ENCODE data around the gene ATP13A5. TPM values are rescaled to one million over a fixed set of nuclear protein-coding genes. Genes with fewer than 3 reads are reported as not detected.

Gene ATP13A5
- polyA plus RNA-seq, 3 donors = 0.05 TPM; not detected in 2

GRCh38 chr3:193354423-193354822 lies 24.1 kb downstream of the ATP13A5 start:
- WGBS, 3 donors = 48 to 81% (median 71%) methylated on average over 5 of the region's 5 CpGs
- H3K27ac ChIP-seq (ENCODE audit: low read depth, low read length) = no peak overlapping the region

- H3K27ac ChIP-seq (ENCODE audit: low read depth, low read length) = no peak overlapping the region
- 48 to 85% (median 78%) methylated on average over 2 of the region's 2 CpGs for WGBS, 3 donors
Measured at GRCh38 chr3:193350744-193351143, 27.8 kb downstream of the ATP13A5 start.

- no peak overlapping the region for H3K27ac ChIP-seq (ENCODE audit: low read depth, low read length)
- WGBS, 3 donors = 55 to 95% (median 77%) methylated on average over 3 of the region's 3 CpGs
Measured at GRCh38 chr3:193348686-193349085, 29.9 kb downstream of the ATP13A5 start.

- H3K27ac ChIP-seq (ENCODE audit: low read depth, low read length) = no peak overlapping the region
- 30 to 51% (median 46%) methylated on average over 11 of the region's 11 CpGs for WGBS, 3 donors
Measured at GRCh38 chr3:193347521-193348501, 30.7 kb downstream of the ATP13A5 start.

GRCh38 chr3:193346259-193346658 lies 32.3 kb downstream of the ATP13A5 start:
- 71 to 80% (median 76%) methylated on average over 4 of the region's 4 CpGs for WGBS, 3 donors

GRCh38 chr3:193345431-193345830 lies 33.1 kb downstream of the ATP13A5 start:
- no peak overlapping the region for H3K27ac ChIP-seq (ENCODE audit: low read depth, low read length)
- 71 to 79% (median 79%) methylated on average over 3 of the region's 3 CpGs for WGBS, 3 donors

More at GRCh38 chr3:193346259-193346658, 32.3 kb downstream of the ATP13A5 start:
- H3K27ac ChIP-seq (ENCODE audit: low read depth, low read length) = no peak overlapping the region

GRCh38 chr3:193344486-193344885 lies 34.1 kb downstream of the ATP13A5 start:
- no peak overlapping the region for H3K27ac ChIP-seq (ENCODE audit: low read depth, low read length)
- 42 to 52% (median 51%) methylated on average over 3 of the region's 3 CpGs for WGBS, 3 donors

GRCh38 chr3:193343726-193344222 lies 34.8 kb downstream of the ATP13A5 start:
- H3K27ac ChIP-seq (ENCODE audit: low read depth, low read length) = no peak overlapping the region
- WGBS, 3 donors = 76 to 91% (median 86%) methylated on average over 4 of the region's 4 CpGs

GRCh38 chr3:193342551-193342950 lies 36.0 kb downstream of the ATP13A5 start:
- no peak overlapping the region for H3K27ac ChIP-seq (ENCODE audit: low read depth, low read length)
- 47 to 67% (median 63%) methylated on average over 2 of the region's 2 CpGs for WGBS, 3 donors

GRCh38 chr3:193335031-193335430 lies 43.5 kb downstream of the ATP13A5 start:
- no peak overlapping the region for H3K27ac ChIP-seq (ENCODE audit: low read depth, low read length)
- 62 to 93% (median 87%) methylated on average over 1 of the region's 1 CpG for WGBS, 3 donors

- 46 to 94% (median 86%) methylated on average over 1 of the region's 1 CpG for WGBS, 3 donors
- H3K27ac ChIP-seq (ENCODE audit: low read depth, low read length) = no peak overlapping the region
Measured at GRCh38 chr3:193333229-193333628, 45.3 kb downstream of the ATP13A5 start.

GRCh38 chr3:193330555-193331204 lies 47.9 kb downstream of the ATP13A5 start:
- no peak overlapping the region for H3K27ac ChIP-seq (ENCODE audit: low read depth, low read length)
- 60 to 72% (median 66%) methylated on average over 3 of the region's 3 CpGs for WGBS, 3 donors

- WGBS, 3 donors = 49 to 75% (median 72%) methylated on average over 2 of the region's 2 CpGs
- H3K27ac ChIP-seq (ENCODE audit: low read depth, low read length) = no peak overlapping the region
Measured at GRCh38 chr3:193317682-193318300, 60.8 kb downstream of the ATP13A5 start.

- 81 to 89% (median 86%) methylated on average over 3 of the region's 3 CpGs for WGBS, 3 donors
Measured at GRCh38 chr3:193314161-193314560, 64.4 kb downstream of the ATP13A5 start.

GRCh38 chr3:193313061-193313958 lies 65.2 kb downstream of the ATP13A5 start:
- WGBS, 3 donors = 68 to 87% (median 84%) methylated on average over 3 of the region's 3 CpGs
- H3K27ac ChIP-seq (ENCODE audit: low read depth, low read length) = no peak overlapping the region

More at GRCh38 chr3:193314161-193314560, 64.4 kb downstream of the ATP13A5 start:
- no peak overlapping the region for H3K27ac ChIP-seq (ENCODE audit: low read depth, low read length)

- 39 to 44% (median 41%) methylated on average over 6 of the region's 6 CpGs for WGBS, 3 donors
Measured at GRCh38 chr3:193310914-193311723, 67.4 kb downstream of the ATP13A5 start.

GRCh38 chr3:193305356-193305755 lies 73.2 kb downstream of the ATP13A5 start:
- WGBS, 3 donors = 83 to 96% (median 85%) methylated on average over 1 of the region's 1 CpG
- H3K27ac ChIP-seq (ENCODE audit: low read depth, low read length) = no peak overlapping the region

More at GRCh38 chr3:193310914-193311723, 67.4 kb downstream of the ATP13A5 start:
- H3K27ac ChIP-seq (ENCODE audit: low read depth, low read length) = no peak overlapping the region
